ENCODE data around the gene TMEM132A.

DNA sequence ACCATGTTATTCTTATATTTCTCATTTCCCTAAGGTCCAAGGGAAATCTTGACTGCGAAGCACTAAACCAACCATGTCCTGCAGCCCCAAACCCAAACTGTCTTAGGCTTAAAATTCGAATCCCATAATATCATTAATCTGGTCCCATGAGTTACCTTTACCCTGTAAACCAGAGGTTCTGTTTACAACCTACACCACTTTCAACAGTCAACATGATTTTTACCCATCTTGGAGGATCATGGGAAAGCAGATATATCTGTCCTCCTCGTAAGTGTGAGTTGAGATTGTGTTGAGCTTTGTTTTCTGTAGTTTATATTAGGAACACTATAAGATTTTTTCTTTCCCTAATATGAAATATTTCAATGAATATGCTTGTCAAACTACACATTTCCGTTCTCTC, 24.3 kb upstream of the TMEM132A start:
- no peak for TF ChIP-seq EZH2 (IDR thresholded peaks at IDR 0.05; ENCODE audit: borderline replicate concordance, control insufficient read depth, low read depth, low read length)
- TF ChIP-seq CTCF (IDR thresholded peaks at IDR 0.05 in 2 of 3, conservative IDR thresholded peaks at IDR 0.05 in 1 of 3; ENCODE audit: control insufficient read depth in 2 of 3, extremely low read depth in 1 of 3, insufficient read depth in 1 of 3, low read depth in 3 of 3, low read length in 3 of 3): no peak
- TF ChIP-seq CHD4 (IDR thresholded peaks at IDR 0.05): no peak
